Kidney epithelial cell (primary cell): ENCODE results near the gene CCDC9. TPM values are rescaled to one million over a fixed set of nuclear protein-coding genes. Genes with fewer than 3 reads are reported as not detected.

ENCODE experiments used
- DNase-seq: peaks from one replicate; pipeline ENCODE4 v3.0.0-alpha.2; 2010; ENCODE audit warnings: low read depth
- H3K27me3 ChIP-seq: 2 replicates; pipeline ENCODE4 v1.6.0; 2011; ENCODE audit warnings: low read length; ENCODE audit not compliant: control insufficient read depth, insufficient read depth
- H3K36me3 ChIP-seq: 2 replicates; pipeline ENCODE4 v1.5.1; 2011; ENCODE audit warnings: low read length; ENCODE audit not compliant: control insufficient read depth, insufficient read depth
- H3K4me3 ChIP-seq: 2 replicates; pipeline ENCODE4 v1.5.1; 2011; ENCODE audit warnings: low read depth, mild to moderate bottlenecking, control low read depth, low read length
- total RNA-seq: library from RNA; depleted of rRNA; stranded (reverse); fragments of >200 nt; gene quantifications from 2 replicates; pipeline ENCODE4 v1.2.3, GENCODE V29; 2015
- TF ChIP-seq, protein P1 (sequence below): IDR thresholded peaks from 2 replicates; pipeline ENCODE4 v1.5.1; 2011; ENCODE audit warnings: mild to moderate bottlenecking, moderate library complexity, low read length, control low read depth, inconsistent platforms; ENCODE audit not compliant: insufficient read depth, poor library complexity, severe bottlenecking

The CCDC9 gene
- total RNA-seq, 1 donor from 2014 or later = 13.8 TPM

DNA sequence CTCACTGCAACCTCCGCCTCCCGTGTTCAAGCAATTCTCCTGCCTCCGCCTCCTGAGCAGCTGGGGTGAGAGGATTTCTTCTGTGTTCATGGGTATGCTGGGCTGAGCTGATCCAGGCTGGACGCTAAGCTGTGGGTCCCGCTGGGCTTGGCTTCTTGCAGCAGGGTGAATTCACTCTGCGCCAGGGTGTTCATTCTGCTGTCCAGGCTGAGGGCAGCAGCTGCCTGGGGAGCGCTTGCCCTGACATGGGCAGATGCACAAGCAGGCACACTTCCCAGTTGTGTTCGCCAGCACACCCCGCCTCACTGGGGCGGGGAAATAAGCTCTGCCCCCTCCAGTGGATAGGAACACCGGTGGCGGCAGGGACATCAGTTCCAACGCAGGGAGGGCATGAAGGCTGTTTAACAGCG lies 11.0 kb downstream of the CCDC9 start:
- TF ChIP-seq, protein P1, sequence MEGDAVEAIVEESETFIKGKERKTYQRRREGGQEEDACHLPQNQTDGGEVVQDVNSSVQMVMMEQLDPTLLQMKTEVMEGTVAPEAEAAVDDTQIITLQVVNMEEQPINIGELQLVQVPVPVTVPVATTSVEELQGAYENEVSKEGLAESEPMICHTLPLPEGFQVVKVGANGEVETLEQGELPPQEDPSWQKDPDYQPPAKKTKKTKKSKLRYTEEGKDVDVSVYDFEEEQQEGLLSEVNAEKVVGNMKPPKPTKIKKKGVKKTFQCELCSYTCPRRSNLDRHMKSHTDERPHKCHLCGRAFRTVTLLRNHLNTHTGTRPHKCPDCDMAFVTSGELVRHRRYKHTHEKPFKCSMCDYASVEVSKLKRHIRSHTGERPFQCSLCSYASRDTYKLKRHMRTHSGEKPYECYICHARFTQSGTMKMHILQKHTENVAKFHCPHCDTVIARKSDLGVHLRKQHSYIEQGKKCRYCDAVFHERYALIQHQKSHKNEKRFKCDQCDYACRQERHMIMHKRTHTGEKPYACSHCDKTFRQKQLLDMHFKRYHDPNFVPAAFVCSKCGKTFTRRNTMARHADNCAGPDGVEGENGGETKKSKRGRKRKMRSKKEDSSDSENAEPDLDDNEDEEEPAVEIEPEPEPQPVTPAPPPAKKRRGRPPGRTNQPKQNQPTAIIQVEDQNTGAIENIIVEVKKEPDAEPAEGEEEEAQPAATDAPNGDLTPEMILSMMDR = no peak
- Histone ChIP-seq H3K36me3 (no peaks in the 10 kb centered on the region), H3K27me3 (no peaks in the 10 kb centered on the region), H3K4me3 (no peak overlapping the region)
- no peak for DNase-seq

GRCh38 chr19:47268028-47268427 lies 11.7 kb downstream of the CCDC9 start:
- H3K36me3 ChIP-seq = no peaks in the 10 kb centered on the region

GRCh38 chr19:47269596-47269995 lies 13.3 kb downstream of the CCDC9 start:
- TF ChIP-seq, protein P1 = no peak

More at GRCh38 chr19:47268028-47268427, 11.7 kb downstream of the CCDC9 start:
- H3K4me3 ChIP-seq = no peak overlapping the region
- TF ChIP-seq, protein P1 = no peak
- no peaks in the 10 kb centered on the region for H3K27me3 ChIP-seq
- no peak for DNase-seq

GRCh38 chr19:47270408-47270807 lies 14.1 kb downstream of the CCDC9 start:
- Histone ChIP-seq H3K36me3 (no peaks in the 10 kb centered on the region), H3K4me3 (no peak overlapping the region), H3K27me3 (no peaks in the 10 kb centered on the region)
- TF ChIP-seq, protein P1 = no peak
- DNase-seq = no peak

More at GRCh38 chr19:47269596-47269995, 13.3 kb downstream of the CCDC9 start:
- Histone ChIP-seq H3K4me3 (no peak overlapping the region), H3K27me3 (no peaks in the 10 kb centered on the region), H3K36me3 (no peaks in the 10 kb centered on the region)
- no peak for DNase-seq

- Histone ChIP-seq H3K27me3 (no peaks in the 10 kb centered on the region), H3K4me3 (no peak overlapping the region), H3K36me3 (no peaks in the 10 kb centered on the region)
- no peak for DNase-seq
- TF ChIP-seq, protein P1 = no peak
Measured at GRCh38 chr19:47271949-47272348, 15.6 kb downstream of the CCDC9 start.

DNA sequence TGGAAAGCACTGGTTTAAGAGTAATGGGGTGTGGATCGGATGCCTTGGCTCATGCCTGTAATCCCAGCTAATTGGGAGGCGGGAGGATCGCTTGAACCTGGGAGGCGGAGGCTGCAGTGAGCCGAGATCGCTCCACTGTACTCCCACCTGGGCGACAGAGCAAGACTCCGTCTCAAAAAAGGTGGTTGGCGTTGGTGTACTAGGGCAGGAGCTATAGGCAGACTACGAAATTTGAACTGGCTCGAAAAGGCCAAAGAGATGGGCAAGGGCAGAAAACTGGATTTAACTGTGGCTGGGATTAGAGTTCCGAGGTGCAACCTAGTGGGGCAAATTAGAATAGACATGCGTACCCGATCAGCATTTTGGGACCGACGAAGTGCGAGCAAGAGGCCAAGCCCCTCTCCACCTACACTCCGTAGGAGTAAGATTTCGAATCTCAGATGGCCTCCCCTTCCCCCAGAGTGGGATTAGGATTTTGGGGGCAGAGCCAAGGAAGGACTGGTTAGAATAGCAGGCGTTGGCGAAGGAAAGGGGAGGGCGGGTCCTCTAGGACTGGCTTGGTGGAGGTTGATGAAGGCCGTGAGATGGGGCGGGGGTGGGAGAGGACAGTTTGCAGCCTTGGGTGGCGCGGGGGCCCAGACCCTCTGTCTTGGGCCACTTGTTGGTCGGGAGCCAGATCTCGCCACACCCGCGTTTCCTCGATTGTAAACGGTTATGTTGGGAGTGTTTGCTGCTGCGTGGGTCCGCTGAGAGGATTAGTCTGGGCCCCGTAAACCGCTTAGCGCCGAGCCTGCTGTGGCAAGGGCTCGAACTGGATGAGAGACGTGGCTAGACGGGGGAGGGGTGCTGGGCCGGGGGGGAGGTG lies 16.4 kb downstream of the CCDC9 start:
- H3K36me3 ChIP-seq = no peaks in the 10 kb centered on the region
- TF ChIP-seq, protein P1 = no peak
- H3K4me3 ChIP-seq = peak overlapping the region; percentile 81
- no peak for DNase-seq
- H3K27me3 ChIP-seq = no peaks in the 10 kb centered on the region
